SJSA1 (cell line): ENCODE measurements around the gene CACNA1C. TPM values are rescaled to one million over a fixed set of nuclear protein-coding genes. Genes with fewer than 3 reads are reported as not detected.
"Not testable (repeated sequence)": the region's sequence is repeated elsewhere in the genome, so short reads cannot be mapped to it uniquely, and the experiment has no call there.

ENCODE experiments used
- DNase-seq, 2 experiments: peaks; one replicate each; pipeline ENCODE4 v3.0.0-alpha.2; 2015 to 2020; ENCODE audit warnings: low spot score in 2 of 2, low read depth in 1 of 2
- H3K27ac ChIP-seq: fragments of 250-450 bp; sonication (Bioruptor Pico); 2 replicates; pipeline ENCODE4 v1.5.1; 2020; ENCODE audit warnings: mild to moderate bottlenecking, moderate library complexity
- H3K27me3 ChIP-seq: fragments of 250-450 bp; sonication (Bioruptor Pico); replicated peaks from 2 replicates; pipeline ENCODE4 v1.5.1; 2020; ENCODE audit warnings: mild to moderate bottlenecking, moderate library complexity
- H3K36me3 ChIP-seq: fragments of 250-450 bp; sonication (Bioruptor Pico); 2 replicates; pipeline ENCODE4 v1.5.1; 2020; ENCODE audit warnings: mild to moderate bottlenecking
- H3K4me1 ChIP-seq: fragments of 250-450 bp; sonication (Bioruptor Pico); replicated peaks from 2 replicates; pipeline ENCODE4 v1.6.1; 2021; ENCODE audit warnings: mild to moderate bottlenecking
- H3K4me3 ChIP-seq: fragments of 250-450 bp; sonication (Bioruptor Pico); 2 replicates; pipeline ENCODE4 v1.5.1; 2020; ENCODE audit warnings: mild to moderate bottlenecking
- H3K9me3 ChIP-seq: fragments of 250-450 bp; sonication (Bioruptor Pico); replicated peaks from 2 replicates; pipeline ENCODE4 v1.5.1; 2020; ENCODE audit warnings: mild to moderate bottlenecking
- total RNA-seq: library from RNA; depleted of rRNA; stranded (reverse); fragments of >200 nt; shearing (Covaris generic); gene quantifications from 2 replicates; pipeline ENCODE4 v1.2.3, GENCODE V29; 2014

The CACNA1C gene
- total RNA-seq, 1 experiment from 2014 or later: 6.1 TPM

DNA sequence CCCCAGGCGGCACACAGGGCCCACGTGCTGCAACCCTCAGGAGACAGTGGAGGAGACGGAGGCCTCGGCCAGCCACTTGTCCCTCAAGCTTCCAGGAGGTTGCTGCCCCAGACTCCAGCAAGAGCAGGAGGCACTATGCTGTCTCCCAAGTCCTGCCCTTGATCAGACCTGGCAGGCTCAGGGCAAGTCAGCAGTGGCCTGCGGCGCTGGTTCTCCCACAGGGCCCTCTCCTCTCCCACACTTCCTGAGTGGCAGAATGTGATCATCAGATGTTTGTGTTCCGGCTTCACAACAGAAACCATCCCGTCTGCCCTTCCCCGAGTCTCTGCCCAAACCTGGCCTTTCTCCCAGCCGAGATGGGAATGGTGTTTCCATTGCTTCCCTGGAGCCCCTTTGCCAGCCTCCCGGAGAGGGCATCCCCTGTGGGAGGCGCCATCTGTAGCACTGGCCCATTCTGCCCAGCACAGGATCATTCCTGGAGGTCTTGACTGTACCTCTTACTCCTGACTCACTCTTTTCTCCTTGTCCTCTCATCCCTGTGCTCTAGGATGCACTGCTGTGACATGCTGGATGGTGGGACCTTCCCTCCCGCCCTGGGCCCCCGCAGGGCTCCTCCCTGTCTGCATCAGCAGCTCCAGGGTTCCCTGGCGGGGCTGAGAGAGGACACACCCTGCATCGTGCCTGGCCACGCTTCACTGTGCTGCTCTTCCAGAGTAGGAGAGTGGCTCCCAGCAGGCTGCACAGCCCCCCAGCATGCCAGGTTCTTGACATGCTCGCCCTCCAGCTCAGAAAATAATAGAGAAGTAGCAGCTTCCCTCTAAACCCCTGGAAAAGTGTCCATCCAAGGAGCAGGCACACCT is 627.3 kb downstream of the CACNA1C start:
- Histone ChIP-seq H3K27me3 (no peaks in the 10 kb centered on the region), H3K9me3 (no peaks in the 10 kb centered on the region), H3K4me1 (no peaks in the 10 kb centered on the region), H3K27ac (no peak overlapping the region), H3K4me3 (no peak overlapping the region), H3K36me3 (0 out of 2 replicates have a peak, but pooled peaks cover 3% of the 10 kb centered on the region)
- peak in 1 of 2 experiments; percentile 40 for DNase-seq

DNA sequence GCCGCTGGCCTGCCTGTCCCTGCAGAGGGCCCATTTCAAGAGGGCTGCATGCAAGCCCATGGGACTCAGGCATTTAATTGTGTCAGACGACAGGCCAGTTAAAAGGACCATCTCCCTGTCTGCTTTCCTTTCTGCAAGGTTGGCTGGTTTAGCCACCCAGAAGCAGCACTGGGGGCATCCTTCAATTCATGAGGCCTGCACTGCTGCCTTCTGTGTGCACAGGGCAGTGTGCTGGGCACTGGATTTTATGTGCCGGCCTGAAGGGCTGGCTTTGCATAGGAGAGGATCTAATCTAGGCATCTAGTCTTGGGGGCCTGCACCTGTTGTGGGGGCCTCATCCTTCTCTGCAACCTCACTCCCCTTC is 627.9 kb downstream of the CACNA1C start:
- H3K27ac ChIP-seq: no peak overlapping the region
- no peaks in the 10 kb centered on the region for H3K27me3 ChIP-seq
- H3K9me3 ChIP-seq: no peaks in the 10 kb centered on the region
- no peak overlapping the region for H3K4me3 ChIP-seq
- 0 out of 2 replicates have a peak, but pooled peaks cover 3% of the 10 kb centered on the region for H3K36me3 ChIP-seq
- DNase-seq: peak in 1 of 2 experiments; percentile 27
- no peaks in the 10 kb centered on the region for H3K4me1 ChIP-seq

DNA sequence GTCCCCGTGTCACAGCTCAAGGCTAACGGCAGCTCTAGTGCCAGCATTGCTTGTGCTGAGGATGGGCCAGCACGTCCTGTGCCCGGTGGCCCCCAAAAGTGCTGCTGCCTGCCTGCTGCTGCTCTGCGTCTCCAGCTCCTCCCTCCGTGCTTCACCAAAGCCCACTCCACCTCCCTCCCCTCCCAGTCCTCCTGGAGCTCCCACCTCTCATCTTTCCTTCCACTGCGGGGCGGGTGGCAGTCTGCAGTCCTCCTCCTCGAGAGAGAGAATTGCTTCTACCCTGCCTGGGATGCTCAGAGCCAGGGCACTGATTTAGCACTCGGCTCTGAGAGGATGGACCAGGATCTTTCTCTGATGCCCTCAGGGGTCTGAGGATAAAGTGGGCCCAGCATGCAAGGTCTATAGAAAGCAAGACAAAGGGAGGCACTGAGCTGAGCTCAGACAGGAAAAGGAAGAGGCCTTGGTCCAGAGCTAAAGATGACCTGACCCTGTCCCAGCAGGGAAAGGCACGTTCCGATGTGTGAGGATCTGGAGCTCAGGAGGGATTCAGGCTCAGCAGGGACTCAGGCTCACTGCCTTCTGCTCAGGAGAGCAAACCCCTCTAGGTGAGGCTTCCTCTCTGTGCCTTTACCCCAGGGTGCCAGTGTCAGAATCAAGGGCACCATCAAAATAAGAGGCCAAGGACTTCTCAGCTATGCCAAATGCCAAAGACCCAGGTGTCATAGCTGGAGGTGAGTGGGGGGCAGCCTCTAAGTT is 628.8 kb downstream of the CACNA1C start:
- Histone ChIP-seq H3K9me3 (no peaks in the 10 kb centered on the region), H3K4me1 (no peaks in the 10 kb centered on the region), H3K27me3 (no peaks in the 10 kb centered on the region), H3K36me3 (0 out of 2 replicates have a peak, but pooled peaks cover 3% of the 10 kb centered on the region), H3K4me3 (no peak overlapping the region), H3K27ac (no peak overlapping the region)
- DNase-seq: peak in 1 of 2 experiments; percentile 35

DNA sequence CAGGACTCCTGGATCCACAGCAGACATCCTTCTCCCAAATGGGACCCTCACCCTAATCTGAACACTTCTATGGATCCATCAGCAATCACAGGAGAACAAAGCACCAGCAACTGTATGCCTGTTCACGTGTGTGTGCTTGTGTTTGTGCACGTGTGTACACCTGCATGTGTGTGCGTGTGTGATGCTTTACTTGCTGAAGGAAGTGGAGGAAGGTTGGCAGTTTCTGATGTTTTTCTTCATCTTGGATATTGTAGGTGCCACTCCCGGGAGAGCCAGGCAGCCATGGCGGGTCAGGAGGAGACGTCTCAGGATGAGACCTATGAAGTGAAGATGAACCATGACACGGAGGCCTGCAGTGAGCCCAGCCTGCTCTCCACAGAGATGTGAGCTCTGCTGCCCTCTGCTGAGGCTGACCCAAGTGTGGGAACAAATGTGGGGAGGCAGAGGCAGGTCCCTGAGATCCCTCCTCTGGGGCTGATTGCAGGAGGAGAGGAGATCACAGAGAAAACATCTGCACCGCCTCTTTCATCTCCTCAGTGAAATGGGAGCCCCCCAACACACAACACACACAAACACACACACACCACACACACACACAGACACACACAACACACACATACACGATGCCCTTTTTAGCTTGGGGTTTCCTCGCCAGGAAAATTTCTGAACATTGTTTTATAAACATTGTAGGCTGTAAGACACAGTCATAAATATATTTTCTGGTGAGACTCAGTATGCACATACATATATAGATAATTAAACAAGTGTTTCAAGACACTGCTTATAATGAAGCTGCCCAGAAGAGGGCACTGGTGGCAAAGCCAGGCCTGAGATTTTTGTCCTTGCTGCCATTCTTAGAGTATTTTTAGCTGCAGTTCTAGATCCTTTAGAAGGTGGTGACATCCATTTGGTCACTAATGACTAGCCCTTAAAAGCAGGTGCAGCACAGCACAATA is 629.8 kb downstream of the CACNA1C start:
- peak; percentile 38 to 61 for DNase-seq
- H3K36me3 ChIP-seq: 0 out of 2 replicates have a peak, but pooled peaks cover 3% of the 10 kb centered on the region
- no peak overlapping the region for H3K27ac ChIP-seq
- no peaks in the 10 kb centered on the region for H3K27me3 ChIP-seq
- H3K4me3 ChIP-seq: no peak overlapping the region
- no peaks in the 10 kb centered on the region for H3K9me3 ChIP-seq
- H3K4me1 ChIP-seq: no peaks in the 10 kb centered on the region

DNA sequence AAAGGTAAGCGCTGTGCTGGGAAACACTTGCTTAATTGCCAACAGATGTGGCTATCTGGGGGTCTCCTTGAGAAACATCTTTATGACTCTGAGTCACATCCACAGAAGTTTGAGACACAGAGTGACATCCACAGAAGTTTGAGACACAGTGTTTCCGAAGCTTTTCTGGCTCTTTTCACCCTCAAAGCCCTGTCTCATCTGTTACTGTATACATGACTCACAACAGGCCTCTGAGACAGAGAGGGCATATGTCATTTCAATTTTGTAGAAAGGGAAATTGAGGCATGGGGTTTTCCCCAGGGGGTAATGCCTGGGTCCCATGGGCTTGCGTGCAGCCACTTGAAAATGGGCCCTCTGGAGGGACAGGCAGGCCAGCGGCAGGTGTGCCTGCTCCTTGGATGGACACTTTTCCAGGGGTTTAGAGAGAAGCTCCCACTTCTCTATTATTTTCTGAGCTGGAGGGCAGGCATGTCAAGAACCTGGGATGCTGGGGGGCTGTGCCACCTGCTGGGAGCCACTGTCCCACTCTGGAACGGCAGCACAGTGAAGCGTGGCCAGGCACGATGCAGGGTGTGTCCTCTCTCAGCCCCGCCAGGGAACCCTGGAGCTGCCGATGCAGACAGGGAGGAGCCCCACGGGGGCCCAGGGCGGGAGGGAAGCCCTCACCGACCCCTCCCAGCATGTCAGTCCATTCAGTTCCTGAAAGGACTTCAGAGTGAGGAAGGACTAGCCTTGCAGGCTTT is 630.7 kb downstream of the CACNA1C start:
- Histone ChIP-seq H3K27me3 (no peaks in the 10 kb centered on the region), H3K4me3 (no peak overlapping the region), H3K4me1 (no peaks in the 10 kb centered on the region), H3K27ac (no peak overlapping the region), H3K36me3 (0 out of 2 replicates have a peak, but pooled peaks cover 3% of the 10 kb centered on the region), H3K9me3 (no peaks in the 10 kb centered on the region)
- peak in 1 of 2 experiments; percentile 38 for DNase-seq

DNA sequence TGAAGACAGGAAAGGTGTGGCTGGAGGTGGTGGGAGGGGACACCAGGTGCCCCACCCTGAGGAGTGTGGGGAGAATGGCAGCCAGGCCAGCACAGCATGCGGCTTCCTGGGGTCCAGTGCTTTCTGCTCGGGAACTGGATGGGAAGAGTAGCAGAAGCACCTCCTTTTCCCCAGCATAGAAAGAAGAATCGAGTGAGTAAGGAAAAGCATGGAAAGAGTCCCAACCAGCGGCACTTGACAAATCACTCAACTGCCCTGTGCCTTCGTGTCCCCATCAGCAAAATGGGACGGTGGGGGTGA is 631.2 kb downstream of the CACNA1C start:
- DNase-seq, H3K9me3 ChIP-seq: not testable (repeated sequence)

DNA sequence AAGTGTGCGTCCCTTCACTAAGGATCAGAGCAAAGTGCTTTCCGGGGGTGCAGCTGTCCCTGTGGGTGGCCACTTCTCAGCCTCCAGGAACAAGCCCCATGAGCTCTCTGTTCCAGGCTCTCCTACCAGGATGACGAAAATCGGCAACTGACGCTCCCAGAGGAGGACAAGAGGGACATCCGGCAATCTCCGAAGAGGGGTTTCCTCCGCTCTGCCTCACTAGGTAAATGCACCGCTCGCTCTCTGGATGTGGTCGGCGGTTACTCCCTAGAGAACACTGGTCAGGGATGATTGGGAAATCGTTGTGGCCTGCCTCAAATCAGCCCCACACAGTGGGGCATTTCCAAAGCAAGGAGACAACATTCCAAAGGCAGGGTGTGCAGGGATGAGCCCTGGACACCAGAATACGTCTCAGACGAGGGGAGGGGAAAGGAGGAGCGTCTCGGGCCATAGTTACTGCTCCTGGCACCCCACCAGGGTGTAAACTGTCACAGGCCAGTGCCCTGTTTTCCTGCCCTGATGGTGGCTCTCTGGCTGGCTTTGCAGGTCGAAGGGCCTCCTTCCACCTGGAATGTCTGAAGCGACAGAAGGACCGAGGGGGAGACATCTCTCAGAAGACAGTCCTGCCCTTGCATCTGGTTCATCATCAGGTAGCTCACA is 633.0 kb downstream of the CACNA1C start:
- DNase-seq: peak in 1 of 2 experiments; percentile 42
- H3K9me3 ChIP-seq, H3K36me3 ChIP-seq, H3K27me3 ChIP-seq, H3K4me3 ChIP-seq, H3K4me1 ChIP-seq, H3K27ac ChIP-seq: not testable (repeated sequence)

More for the DNA sequence above, 631.2 kb downstream of the CACNA1C start:
- not testable (repeated sequence) for H3K36me3 ChIP-seq, H3K27me3 ChIP-seq, H3K4me1 ChIP-seq, H3K27ac ChIP-seq, H3K4me3 ChIP-seq

DNA sequence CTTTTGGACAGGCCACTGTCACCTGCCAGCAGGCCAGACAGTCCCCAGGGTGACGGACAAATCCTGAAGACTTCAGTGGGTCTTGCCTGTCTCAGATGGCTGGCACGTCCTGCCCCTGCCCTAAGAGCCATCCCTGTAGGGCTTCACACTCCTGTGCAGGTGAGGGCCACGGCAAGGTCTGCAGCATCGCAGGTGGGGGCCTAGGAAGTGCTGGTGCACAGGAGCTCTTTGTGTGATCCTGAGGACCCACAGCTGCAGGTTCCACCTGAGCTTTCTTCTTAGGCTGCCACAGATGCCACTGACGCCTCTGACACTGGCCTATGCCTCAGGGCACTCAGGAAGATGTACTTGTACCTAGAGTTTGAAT is 633.5 kb downstream of the CACNA1C start:
- Histone ChIP-seq H3K36me3 (no peaks in the 10 kb centered on the region), H3K27me3 (no peaks in the 10 kb centered on the region), H3K27ac (no peak overlapping the region), H3K4me3 (no peak overlapping the region), H3K4me1 (no peaks in the 10 kb centered on the region), H3K9me3 (no peaks in the 10 kb centered on the region)
- peak in 1 of 2 experiments; percentile 31 for DNase-seq

DNA sequence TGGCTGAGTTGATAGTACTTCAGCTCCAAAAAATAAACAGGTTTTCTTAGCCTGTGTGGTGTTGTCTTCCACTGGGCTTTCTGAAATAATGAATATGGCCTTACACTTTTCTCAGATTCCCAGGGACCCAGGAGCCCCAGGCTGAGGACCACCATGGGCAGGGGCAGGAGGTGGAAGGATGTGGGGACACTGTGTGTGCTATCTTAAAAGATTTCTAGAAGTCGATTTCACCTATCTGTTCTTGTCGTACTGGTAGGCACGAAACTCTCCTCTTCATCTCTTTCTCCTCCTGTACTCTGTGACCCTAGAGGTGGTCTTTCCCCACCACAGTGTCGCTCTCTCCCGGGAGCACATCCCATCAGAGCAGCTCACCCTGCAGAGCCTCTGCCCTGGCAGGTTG is 634.3 kb downstream of the CACNA1C start:
- H3K4me3 ChIP-seq: no peak overlapping the region
- DNase-seq: no peak
- no peaks in the 10 kb centered on the region for H3K27me3 ChIP-seq
- H3K36me3 ChIP-seq: no peaks in the 10 kb centered on the region
- H3K9me3 ChIP-seq: no peaks in the 10 kb centered on the region
- H3K27ac ChIP-seq: no peak overlapping the region
- no peaks in the 10 kb centered on the region for H3K4me1 ChIP-seq

DNA sequence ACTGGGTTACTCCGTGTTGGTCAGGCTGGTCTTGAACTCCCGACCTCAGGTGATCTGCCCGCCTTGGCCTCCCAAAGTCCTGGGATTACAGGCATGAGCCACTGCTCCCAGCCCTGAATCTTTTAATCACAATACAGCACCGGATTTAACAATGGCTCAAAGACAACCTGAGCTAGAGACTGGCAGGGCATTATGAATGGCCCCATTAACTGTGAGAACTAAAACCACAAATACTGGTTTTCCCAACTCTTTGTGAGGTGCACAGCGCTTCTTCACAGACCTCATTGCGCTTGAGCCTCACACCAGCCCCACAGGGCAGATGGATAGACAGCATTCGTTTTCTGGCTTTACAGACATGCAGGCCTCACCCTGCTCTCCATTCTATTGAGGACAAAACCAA is 634.9 kb downstream of the CACNA1C start:
- Histone ChIP-seq H3K9me3 (no peaks in the 10 kb centered on the region), H3K27ac (no peak overlapping the region), H3K4me3 (no peak overlapping the region), H3K36me3 (no peaks in the 10 kb centered on the region), H3K4me1 (no peaks in the 10 kb centered on the region), H3K27me3 (no peaks in the 10 kb centered on the region)
- no peak for DNase-seq

DNA sequence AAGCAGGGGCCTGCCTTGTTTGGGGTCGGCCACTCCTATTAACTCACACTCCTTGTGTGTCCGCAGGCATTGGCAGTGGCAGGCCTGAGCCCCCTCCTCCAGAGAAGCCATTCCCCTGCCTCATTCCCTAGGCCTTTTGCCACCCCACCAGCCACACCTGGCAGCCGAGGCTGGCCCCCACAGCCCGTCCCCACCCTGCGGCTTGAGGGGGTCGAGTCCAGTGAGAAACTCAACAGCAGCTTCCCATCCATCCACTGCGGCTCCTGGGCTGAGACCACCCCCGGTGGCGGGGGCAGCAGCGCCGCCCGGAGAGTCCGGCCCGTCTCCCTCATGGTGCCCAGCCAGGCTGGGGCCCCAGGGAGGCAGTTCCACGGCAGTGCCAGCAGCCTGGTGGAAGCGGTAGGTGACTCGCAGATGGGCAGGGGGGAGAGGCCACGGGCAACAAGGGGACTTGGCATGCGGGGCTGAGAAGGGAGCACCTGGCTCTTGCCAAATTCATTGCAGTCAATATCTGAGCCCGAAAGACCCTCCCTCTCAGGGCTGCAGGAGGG is 635.7 kb downstream of the CACNA1C start:
- no peaks in the 10 kb centered on the region for H3K36me3 ChIP-seq
- H3K4me1 ChIP-seq: no peaks in the 10 kb centered on the region
- no peak for DNase-seq
- H3K9me3 ChIP-seq: no peaks in the 10 kb centered on the region
- no peak overlapping the region for H3K4me3 ChIP-seq
- H3K27me3 ChIP-seq: no peaks in the 10 kb centered on the region
- H3K27ac ChIP-seq: no peak overlapping the region

DNA sequence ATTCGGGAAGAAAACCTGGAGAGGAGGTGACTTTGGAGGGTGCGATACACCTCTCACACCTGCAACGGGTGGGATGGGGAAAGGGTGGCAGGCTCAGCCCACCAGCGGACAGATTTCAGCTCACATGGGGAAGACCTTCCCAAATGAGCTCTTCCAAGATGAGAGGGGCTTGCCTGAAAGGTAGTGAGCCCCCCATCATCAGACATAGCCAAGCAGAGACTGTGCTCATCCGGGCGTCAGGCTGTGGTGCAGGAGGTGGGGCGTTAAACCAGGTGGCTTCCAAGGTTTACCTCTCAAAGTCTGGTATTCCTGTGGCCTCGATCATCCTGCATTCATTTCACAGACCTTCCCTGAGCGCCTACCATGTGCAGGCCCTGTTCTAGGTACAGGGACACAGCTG is 636.6 kb downstream of the CACNA1C start:
- H3K27ac ChIP-seq: no peak overlapping the region
- no peaks in the 10 kb centered on the region for H3K4me1 ChIP-seq
- H3K36me3 ChIP-seq: no peaks in the 10 kb centered on the region
- H3K4me3 ChIP-seq: no peak overlapping the region
- no peaks in the 10 kb centered on the region for H3K9me3 ChIP-seq
- no peak for DNase-seq
- no peaks in the 10 kb centered on the region for H3K27me3 ChIP-seq
